Measurements from ENCODE around the gene ATRN. TPM values are rescaled to one million over a fixed set of nuclear protein-coding genes. Genes with fewer than 3 reads are reported as not detected.
"Not testable (repeated sequence)": the region's sequence is repeated elsewhere in the genome, so short reads cannot be mapped to it uniquely, and the experiment has no call there.

Gene ATRN
- total RNA-seq, 2 experiments from 2014 or later = 8.8 to 9.1 TPM

GRCh38 chr20:3510110-3510509, 39.3 kb downstream of the ATRN start:
- Histone ChIP-seq H3K4me1 (ENCODE audit: insufficient read depth, low read length) (no peaks in the 10 kb centered on the region), H3K27me3 (ENCODE audit: control insufficient read depth in 1 of 2, insufficient read depth in 2 of 2, low read length in 2 of 2) (no peaks in the 10 kb centered on the region), H3K4me3 (ENCODE audit: low read length) (no peak overlapping the region), H3K9me3 (ENCODE audit: control insufficient read depth in 1 of 2, insufficient read depth in 1 of 2, low read length in 2 of 2) (no peaks in the 10 kb centered on the region), H3K27ac (ENCODE audit: low read depth in 1 of 2, low read length in 2 of 2) (no peak overlapping the region), H3K36me3 (ENCODE audit: insufficient read depth, low read length) (no peaks in the 10 kb centered on the region)
- Mint-ChIP-seq H3K27ac (no peak overlapping the region), H3K4me3 (no peak overlapping the region), H3K9me3 (no peaks in the 10 kb centered on the region), H3K27me3 (no peaks in the 10 kb centered on the region), H3K36me3 (ENCODE audit: low read depth) (peaks cover 5% of the 10 kb centered on the region), H3K4me1 (ENCODE audit: low read depth) (no peaks in the 10 kb centered on the region)
- POLR2A ChIA-PET = no interaction called here
- ATAC-seq (ENCODE audit: poor library complexity) (no peak), DNase-seq (no peak)
- intact Hi-C loops (cut with DNase I, micrococcal nuclease) = no loop called here
- no peak for TF ChIP-seq CTCF (IDR thresholded peaks at IDR 0.05)
- CTCF ChIA-PET = no interaction called here

GRCh38 chr20:3512239-3512638, 41.4 kb downstream of the ATRN start:
- intact Hi-C loops (cut with DNase I, micrococcal nuclease); POLR2A ChIA-PET; H3K9me3 Mint-ChIP-seq; H3K27ac ChIP-seq (ENCODE audit: low read depth in 1 of 2, low read length in 2 of 2); H3K4me1 ChIP-seq (ENCODE audit: insufficient read depth, low read length); H3K9me3 ChIP-seq (ENCODE audit: control insufficient read depth in 1 of 2, insufficient read depth in 1 of 2, low read length in 2 of 2); H3K36me3 Mint-ChIP-seq (ENCODE audit: low read depth); DNase-seq; H3K36me3 ChIP-seq (ENCODE audit: insufficient read depth, low read length); H3K4me3 ChIP-seq (ENCODE audit: low read length); H3K27ac Mint-ChIP-seq; H3K4me3 Mint-ChIP-seq; H3K4me1 Mint-ChIP-seq (ENCODE audit: low read depth); H3K27me3 ChIP-seq (ENCODE audit: control insufficient read depth in 1 of 2, insufficient read depth in 2 of 2, low read length in 2 of 2); CTCF ChIA-PET; ATAC-seq (ENCODE audit: poor library complexity); H3K27me3 Mint-ChIP-seq: not testable (repeated sequence)

- intact Hi-C loops (cut with DNase I, micrococcal nuclease) = no loop called here
- ChIA-PET POLR2A (no interaction called here), CTCF (no interaction called here)
- no peak for TF ChIP-seq CTCF (IDR thresholded peaks at IDR 0.05)
- Mint-ChIP-seq H3K36me3 (ENCODE audit: low read depth) (peaks cover 7% of the 10 kb centered on the region), H3K4me1 (ENCODE audit: low read depth) (no peaks in the 10 kb centered on the region), H3K27me3 (no peaks in the 10 kb centered on the region), H3K27ac (no peak overlapping the region), H3K4me3 (no peak overlapping the region), H3K9me3 (no peaks in the 10 kb centered on the region)
- no peak for DNase-seq
- ATAC-seq (ENCODE audit: poor library complexity) = no peak
- no peak overlapping the region for H3K4me3 ChIP-seq (ENCODE audit: low read length)
- no peaks in the 10 kb centered on the region for H3K9me3 ChIP-seq (ENCODE audit: control insufficient read depth in 1 of 2, insufficient read depth in 1 of 2, low read length in 2 of 2)
- H3K36me3 ChIP-seq (ENCODE audit: insufficient read depth, low read length) = no peaks in the 10 kb centered on the region
- H3K27me3 ChIP-seq (ENCODE audit: control insufficient read depth in 1 of 2, insufficient read depth in 2 of 2, low read length in 2 of 2) = no peaks in the 10 kb centered on the region
- no peak overlapping the region for H3K27ac ChIP-seq (ENCODE audit: low read depth in 1 of 2, low read length in 2 of 2)
- no peaks in the 10 kb centered on the region for H3K4me1 ChIP-seq (ENCODE audit: insufficient read depth, low read length)
Measured at GRCh38 chr20:3514012-3514642, 43.3 kb downstream of the ATRN start.
